GM12873 (cell line): ENCODE results near the gene GRID2.

ENCODE experiments used
- TF ChIP-seq, protein P1 (sequence below): IDR thresholded peaks from 2 replicates; pipeline ENCODE4 v1.5.1; 2012; ENCODE audit warnings: low read depth, mild to moderate bottlenecking, moderate library complexity, low read length, control low read depth; ENCODE audit not compliant: insufficient read depth; ENCODE audit errors: missing control alignments

The GRID2 gene

DNA sequence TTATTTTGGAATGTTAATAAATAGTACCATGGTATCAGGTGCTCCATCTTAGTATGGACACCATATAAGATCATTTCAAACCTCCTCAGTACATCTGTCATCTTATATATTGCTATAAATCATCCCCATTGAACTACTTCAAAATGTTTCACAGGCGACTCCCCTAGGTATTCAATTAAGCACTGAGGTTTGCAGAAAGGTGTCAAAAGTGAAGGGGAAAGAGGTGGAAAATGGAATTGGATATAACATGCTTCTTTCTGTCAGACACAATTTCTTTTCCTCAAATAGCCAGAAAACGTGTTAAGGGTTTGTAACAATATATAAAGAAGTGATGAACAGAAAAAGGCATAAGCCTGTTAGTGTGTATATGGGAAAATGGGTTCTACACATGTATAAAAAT, 325.5 kb downstream of the GRID2 start:
- TF ChIP-seq, protein P1, sequence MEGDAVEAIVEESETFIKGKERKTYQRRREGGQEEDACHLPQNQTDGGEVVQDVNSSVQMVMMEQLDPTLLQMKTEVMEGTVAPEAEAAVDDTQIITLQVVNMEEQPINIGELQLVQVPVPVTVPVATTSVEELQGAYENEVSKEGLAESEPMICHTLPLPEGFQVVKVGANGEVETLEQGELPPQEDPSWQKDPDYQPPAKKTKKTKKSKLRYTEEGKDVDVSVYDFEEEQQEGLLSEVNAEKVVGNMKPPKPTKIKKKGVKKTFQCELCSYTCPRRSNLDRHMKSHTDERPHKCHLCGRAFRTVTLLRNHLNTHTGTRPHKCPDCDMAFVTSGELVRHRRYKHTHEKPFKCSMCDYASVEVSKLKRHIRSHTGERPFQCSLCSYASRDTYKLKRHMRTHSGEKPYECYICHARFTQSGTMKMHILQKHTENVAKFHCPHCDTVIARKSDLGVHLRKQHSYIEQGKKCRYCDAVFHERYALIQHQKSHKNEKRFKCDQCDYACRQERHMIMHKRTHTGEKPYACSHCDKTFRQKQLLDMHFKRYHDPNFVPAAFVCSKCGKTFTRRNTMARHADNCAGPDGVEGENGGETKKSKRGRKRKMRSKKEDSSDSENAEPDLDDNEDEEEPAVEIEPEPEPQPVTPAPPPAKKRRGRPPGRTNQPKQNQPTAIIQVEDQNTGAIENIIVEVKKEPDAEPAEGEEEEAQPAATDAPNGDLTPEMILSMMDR, result no peak

DNA sequence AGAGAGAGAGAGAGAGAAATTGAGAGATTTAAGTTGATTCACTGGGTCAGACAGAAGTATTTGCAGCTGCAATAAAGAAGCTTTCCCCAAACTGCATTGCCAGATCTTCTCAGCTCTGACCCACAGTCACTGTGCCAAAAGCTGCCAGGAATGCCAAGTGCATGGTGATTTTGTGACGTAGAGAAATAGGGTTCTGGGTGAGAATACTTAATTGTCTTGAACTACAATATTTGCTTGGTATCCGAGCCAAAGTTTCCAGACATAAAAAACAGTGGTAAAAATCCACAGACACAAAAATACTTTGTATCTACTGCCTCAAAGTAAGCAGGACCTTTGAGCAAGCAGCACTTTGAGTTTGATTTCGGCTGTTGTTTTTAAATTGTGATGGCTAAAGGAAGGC, 331.1 kb downstream of the GRID2 start:
- TF ChIP-seq, protein P1, result no peak

DNA sequence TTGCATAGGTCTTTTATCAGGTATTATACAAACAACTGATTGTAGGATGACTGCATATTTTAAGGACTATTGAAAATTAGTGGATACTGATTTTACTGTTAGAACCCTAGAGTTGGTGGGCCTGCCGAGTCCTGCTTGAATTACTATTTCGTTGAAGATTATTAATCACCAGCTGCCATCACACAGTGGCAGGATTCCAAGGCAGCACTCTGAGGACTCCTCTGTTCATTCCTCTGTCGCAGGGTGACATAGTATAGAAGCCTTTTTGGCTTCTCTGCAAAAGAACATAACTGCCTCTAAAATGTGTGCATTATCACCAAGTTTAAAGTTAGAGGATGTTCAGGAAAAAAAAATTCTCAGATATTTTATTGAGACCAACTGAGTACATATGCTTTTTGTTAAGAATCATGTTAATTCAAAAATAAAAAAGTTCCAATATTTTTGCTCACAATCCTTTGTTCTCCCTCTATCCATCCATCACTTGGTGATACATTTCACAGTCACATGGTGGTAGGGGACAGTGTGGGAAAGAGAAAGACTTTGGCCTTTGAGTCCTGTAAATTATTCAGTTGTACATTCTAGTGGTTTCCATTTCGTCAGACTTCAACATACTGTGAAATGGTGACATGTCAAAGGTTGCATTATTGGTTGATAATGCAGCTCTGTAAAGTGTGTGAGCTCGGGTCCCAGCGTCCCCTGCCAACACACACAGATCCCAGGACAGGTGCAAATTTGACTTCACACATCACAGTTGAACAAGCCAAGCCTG, 332.5 kb downstream of the GRID2 start:
- TF ChIP-seq, protein P1, result no peak

- TF ChIP-seq, protein P1, result no peak
These were observed 337.6 kb downstream of the GRID2 start for GRCh38 chr4:92641409-92641808.

DNA sequence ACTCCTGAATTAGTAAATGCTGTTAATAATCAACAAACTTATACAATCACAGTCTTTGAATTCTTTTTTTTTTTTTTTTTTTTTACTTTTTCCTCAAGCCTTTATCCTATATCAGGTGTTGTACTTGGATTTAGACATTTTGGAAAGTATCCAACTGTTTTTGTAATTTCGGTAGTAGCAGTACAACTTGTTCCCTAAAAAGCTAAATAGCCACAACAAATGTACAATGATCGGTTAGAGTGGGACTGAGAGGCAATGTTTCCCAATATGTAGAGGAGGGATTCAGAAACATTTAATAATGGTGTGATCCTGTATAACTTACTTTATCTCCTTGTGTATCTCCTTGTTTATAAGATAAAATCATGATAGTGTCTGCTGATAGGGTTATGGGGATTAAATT, 343.1 kb downstream of the GRID2 start:
- TF ChIP-seq, protein P1, result no peak

- TF ChIP-seq, protein P1, result no peak
These were observed 347.8 kb downstream of the GRID2 start for GRCh38 chr4:92651536-92651935.

GRCh38 chr4:92654084-92654483, 350.3 kb downstream of the GRID2 start:
- TF ChIP-seq, protein P1, result no peak
